GM21360 (cell line): ENCODE measurements around the gene EPX.

Experiments
- ATAC-seq: cut with Tn5 transposase; IDR thresholded peaks from one replicate; pipeline ENCODE4 v1.9.1; 2021; ENCODE audit warnings: mild to moderate bottlenecking, moderate library complexity; ENCODE audit not compliant: unreplicated experiment

Gene EPX

DNA sequence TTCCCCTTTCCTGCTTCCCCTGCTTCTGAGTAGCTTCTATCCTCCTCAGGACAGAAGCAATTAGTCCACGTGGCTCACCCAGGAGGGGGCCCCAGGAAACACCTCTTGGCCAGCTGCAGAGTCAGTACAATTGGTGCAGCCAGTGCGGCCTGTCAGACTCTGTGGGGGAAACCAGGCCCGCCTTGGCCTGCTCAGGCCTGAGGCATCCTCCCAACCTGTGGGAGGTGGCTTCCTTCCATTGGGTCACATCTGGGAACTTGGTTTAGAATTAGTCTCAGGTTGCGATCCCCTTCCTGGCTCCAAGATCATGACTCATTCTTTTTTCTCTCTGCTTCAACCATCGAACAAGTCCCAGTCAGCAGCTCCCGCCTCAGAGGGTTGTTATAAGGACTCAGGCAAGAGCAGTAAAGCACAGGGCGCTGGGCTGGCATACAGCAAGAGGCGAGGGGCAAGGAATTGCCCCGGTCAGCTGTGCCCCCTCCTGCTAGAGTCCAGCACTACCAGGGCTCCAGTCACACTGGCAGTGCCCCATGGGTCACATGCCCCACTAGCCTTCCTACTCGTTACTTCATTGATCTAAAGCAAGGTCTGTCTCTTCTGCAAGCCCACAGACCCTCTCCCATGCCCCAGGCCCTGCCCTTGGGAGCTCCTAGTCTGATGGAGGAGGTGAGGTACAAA lies 8.1 kb upstream of the EPX start:
- no peak for ATAC-seq

DNA sequence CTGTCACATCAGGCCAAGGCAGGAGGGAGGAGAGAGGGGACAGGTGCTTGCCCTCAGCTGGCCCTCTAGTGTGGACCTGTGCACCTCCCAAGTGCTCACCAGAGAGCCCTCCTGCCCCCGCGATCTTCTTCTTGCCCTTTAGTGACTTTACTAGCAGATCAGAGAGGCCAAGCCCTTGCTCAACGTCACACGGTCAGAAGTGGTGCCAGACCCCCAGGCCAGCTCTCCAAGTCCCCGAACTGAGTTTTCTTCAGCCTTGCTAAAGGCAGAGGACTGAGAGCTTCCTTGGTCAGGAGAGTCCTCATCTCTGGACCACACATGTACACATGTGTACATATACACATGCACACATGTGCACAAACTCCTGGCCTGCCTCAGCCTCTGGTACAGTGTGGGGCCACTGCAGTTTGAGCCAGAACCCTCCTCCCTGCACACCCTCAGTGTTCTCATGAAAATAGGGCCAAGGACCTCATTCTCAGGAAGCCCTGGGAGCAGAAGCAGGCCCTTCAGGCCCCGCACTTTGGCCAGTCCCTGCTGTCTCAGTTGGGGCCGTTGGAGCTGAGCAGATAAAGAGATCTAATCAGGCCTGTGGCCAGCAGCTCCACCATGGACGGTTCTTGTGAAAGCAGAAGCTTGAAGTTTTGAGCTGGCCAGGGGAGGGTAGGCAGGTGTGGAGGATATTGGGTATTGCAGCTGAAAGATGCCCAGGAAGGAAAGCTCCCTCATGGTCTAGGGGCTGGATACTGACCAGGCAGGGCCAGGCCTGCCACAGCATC lies 7.4 kb upstream of the EPX start:
- no peak for ATAC-seq

DNA sequence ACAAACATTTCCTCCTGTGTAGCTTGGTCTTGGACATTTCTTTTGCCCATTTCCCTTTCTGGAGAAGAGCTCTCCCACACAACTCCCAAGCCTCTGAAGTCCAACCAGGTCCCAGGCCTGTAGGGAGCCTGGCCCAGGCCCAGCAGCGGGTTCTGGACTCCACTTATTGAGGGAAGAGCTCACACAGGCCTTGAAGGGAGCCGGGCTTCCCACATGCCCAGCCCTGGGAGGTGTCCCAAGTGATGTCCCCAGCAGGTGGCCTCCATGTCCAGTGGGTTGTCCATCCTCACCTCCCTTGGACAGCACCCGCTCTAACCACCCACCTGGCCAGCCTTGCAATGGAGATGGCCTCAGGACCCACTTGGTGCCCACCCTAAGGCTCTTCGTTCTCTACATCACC lies 5.9 kb upstream of the EPX start:
- no peak for ATAC-seq

DNA sequence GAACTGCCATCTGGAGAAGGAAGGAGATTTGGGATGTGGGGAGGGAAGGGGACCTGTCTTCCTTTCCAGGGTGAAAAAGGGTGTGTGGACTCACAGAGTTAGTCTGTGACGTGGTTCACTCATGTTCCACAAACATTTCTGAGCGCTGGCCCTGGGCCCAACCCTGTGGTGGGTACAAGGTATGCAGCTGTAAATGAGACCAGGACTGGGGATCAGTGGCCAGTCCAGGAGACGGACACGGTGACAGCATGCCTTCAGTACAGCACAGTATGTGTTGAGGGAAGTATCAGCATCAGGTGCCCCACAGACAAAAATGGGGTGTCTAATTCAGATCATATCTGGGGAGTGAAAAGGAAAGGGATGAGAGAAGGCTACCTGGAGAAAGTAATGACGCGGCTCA lies 5.5 kb upstream of the EPX start:
- ATAC-seq = no peak

DNA sequence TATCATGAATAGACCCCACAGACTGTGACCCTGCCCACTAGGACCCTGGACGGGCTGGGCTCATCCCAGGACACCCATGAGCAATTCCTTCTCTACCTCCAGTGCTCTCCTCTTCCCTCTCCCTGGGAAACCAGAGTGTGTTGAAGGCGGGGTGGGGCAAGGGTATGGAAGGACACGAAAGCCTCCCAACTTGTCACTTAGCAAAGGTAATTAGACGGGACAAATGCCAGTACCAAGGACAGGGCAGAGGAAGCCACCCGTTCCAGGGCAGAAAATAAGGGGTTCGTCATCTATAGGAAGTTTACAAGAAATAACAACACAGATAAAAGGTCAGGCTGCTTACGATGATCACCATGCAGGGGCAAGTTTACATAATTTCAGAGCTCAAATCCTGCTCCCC lies 4.9 kb upstream of the EPX start:
- no peak for ATAC-seq

DNA sequence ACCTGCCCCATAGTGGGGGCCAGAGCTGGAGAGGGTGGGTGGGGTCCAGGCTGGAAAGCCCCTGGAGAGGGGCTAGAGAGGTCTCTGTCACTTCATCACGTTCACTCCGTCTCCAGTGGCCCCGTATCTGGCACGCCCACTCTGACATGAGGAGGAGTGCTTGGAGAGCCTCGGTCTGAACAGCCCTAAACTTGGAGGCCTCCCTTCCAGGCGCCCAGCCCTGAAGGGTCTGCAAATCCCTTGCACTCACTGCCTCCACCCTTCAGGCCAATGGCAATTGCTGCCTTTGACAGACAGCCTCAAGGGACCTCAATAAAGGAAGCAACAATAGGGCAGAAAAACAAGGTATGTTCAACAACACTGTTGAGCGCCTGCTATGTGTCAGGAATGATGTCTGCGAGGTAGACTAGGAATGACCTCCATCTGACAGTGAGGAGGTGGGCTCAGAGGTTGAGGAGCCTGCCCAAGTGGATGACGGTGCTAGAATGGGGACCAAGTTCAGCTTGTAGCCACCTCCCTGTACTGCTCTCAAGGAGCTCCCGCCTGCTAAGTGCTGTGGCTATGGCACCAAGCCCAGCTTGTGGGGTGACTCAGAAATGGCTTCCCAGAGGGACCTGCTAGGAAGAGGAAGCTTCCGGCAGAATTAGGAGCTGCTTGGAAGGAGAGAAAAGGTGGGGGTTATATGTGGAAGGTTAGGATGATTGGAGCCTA lies 2.9 kb upstream of the EPX start:
- no peak for ATAC-seq

DNA sequence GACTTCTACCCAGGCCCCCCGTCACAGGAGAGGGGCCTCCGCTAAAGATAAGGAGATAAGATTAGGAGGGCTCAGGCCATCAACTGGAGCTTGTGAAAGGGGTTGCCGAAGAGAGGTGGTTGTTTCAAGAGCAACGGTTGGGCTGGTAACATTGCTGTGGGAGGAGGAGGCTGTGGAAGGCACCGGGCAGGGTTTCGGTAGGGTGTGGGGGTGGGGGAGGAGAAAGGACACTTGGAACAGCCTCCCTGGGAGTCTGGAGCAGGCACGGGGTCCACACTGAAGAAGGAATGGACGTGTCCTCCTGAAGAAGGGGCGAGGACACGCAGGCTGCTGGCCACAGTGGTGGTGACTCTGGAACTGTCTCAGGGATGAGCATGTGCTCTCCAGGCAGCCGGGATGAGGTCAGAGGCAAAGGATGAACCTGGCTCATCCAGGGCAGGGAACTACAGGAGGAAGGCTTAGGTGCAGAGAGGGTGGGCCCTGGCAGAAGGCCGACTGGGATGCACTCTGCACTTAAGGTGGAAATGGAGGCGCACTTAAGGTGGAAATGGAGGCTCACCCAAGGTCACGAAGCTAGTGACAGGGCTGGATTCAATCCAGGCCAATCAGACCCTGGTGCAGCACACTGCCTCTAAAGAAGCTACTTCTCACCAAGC lies 1.2 kb upstream of the EPX start:
- no peak for ATAC-seq

DNA sequence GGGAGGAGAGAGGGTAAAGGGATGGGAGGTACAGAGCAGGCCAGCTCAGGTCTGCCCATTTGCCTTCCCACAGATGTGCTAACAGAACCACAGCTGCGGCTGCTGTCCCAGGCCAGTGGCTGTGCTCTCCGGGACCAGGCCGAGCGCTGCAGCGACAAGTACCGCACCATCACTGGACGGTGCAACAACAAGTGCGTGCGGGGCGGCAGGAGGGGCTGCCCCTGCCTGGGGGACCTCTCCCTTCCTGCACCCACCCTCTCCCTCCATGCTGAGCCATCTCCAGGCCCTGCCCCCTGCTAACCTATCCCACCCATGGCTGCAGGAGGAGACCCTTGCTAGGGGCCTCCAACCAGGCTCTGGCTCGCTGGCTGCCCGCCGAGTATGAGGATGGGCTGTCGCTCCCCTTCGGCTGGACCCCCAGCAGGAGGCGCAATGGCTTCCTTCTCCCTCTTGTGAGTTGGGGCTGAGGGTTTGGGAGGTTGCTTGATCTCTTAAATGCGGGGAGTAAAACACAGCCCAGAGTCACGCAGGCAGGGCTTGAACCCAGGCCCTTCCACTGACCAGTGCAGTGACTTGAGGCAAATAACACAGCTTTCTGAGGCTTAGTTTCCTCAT lies 1.2 kb downstream of the EPX start:
- no peak for ATAC-seq

DNA sequence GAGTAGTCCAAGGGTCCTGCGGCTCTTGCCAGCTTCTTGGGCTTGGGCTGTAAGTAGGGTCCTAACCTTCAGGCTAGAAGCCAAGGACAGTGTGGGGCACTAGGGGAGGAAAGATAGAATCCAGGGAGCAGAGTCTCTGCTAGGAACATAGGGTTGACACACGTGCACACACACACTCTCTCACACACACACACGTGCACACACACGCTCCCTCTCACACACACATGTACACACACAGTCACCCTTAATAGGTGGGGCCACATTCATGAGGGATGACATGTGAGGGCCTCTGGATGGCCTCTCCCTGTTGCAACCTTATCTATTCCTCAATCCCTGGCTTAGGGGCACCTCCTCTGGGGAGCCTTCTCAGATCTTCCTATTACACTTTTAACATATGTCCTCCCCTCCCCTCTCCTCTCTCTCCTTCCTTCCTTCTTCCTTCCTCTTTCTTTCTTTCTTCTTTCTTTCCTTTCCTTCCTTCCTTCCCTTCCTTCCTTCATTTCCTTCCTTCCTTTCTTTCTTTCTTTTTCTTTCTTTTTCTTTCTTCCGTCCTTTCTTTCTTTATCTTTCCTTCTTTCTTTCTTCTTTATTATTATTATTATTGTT lies 3.1 kb downstream of the EPX start:
- ATAC-seq = no peak

DNA sequence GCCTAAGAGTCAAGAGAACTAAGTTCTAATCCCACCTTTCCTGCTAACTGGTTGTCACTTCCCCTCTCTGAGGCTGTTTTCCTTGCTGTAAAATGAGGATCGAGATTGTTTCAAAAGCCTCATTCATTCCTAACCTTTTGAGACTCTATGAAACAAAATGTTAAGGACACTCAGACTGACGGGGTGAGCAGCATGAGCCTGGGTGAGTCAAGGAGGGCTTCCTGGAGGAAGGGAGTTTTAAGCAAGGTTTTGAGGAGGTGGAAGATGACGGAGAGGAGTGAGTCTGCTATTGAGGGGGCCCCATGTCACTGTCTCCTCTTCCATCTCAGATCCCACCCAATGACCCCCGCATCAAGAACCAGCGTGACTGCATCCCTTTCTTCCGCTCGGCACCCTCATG lies 4.1 kb downstream of the EPX start:
- no peak for ATAC-seq

DNA sequence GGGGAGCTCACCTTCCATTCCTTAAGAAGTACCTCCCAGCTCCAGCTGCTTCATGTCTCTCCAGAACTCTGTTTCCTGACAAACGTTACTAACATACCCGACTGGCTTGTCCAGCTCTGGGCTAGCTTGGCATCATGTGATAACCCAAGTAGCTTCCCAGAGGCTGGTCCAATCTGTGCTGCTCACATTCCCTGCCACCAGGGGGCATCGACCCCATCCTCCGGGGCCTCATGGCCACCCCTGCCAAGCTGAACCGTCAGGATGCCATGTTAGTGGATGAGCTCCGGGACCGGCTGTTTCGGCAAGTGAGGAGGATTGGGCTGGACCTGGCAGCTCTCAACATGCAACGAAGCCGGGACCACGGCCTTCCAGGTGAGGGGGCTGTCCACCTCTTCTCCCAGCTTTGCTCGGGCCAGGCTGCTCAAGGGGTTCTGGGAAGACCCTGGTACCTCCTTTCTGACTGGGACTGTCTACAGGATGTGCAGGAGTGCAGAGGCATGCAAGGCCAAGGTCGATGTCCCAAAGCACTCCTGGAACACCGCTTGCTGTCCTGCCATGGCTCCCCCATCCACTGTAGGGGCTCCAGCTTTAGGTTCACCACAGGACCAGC lies 7.6 kb downstream of the EPX start:
- ATAC-seq = no peak

DNA sequence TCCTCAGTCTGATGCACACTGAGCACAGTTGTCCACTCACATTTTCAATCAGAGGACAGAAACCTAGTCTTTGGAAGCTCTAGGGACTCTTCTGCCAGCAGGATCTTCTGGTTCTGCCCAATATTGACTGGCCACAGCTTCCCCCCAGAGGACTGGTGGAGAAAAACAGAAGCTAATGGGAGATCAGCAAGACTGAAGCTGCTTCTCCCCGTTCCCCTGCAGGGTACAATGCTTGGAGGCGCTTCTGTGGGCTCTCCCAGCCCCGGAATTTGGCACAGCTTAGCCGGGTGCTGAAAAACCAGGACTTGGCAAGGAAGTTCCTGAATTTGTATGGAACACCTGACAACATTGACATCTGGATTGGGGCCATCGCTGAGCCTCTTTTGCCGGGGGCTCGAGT lies 10.3 kb downstream of the EPX start:
- ATAC-seq = no peak

DNA sequence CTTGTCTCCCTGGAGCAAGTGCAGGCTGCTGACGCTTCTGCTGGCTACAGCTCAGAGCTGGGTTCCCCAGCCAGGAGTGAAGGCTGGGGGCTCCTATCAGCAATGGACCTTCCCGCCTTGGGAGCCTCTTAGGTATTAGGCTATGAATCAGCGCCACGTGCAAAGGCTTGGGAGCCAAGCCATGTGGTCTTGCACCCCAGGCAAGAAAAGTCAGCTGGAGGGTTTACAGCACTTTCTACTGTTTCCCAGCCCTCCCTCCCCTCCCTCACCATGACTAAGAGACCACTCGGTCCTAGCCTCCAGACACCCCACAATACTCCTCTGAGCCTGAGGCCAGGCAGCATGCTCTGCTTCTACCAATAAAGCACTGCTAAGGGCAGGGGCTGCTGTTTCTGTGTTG lies 12.3 kb downstream of the EPX start:
- no peak for ATAC-seq

DNA sequence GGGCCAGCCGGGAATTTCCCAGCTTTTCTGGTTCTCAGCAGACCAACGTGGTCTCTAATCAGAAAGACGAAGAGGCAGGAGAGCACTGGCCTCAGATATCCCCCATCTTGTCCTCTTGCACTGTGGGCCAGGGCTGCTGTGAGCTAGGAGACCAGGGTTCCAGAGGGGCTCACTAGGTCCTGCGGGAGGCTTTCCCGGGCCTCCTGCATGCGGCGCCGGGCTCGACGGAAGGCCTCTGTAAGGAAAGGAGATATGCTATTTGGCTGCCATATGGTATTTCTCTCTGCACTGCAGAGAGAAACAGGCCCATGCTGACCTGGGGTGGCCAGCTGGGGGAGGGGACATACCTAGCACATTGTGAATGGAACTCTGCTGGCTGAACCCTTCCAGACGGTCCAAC lies 13.4 kb downstream of the EPX start:
- ATAC-seq = no peak

DNA sequence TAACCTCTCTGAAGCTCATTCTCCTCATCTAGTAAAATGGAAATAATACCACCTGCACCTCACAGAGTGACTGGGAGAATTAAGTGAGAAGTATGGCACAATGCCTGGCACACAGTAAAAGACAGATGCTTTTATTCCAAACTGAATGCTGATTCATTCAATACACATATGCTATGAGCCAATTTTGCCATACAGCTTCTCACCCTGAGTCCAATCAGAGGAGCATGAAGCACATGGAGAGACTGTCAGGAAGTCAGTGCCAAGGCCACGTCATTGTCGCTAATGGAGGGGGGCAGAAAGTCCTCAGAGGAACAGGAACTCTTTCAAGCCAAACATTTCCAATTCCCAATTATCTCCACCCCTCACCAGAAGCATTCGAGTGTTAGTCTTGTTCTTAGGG lies 14.9 kb downstream of the EPX start:
- ATAC-seq = no peak

DNA sequence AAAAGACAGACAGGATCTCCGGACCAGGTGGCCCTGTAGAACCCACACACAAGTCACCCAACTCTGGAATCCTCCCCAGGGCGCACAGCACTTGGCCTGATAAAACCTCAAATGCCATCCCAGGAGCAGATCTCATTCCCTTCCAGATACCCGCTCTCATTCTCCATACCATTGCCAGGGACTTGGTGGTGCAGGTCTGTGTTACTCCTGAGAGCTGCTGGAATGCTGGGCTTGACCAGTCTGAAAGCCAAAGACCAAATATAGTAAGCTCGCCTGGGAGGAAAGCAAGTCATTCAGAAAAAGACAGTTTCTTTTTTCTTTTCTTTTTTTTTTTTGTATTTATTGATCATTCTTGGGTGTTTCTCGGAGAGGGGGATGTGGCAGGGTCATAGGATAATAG lies 15.8 kb downstream of the EPX start:
- ATAC-seq = no peak

DNA sequence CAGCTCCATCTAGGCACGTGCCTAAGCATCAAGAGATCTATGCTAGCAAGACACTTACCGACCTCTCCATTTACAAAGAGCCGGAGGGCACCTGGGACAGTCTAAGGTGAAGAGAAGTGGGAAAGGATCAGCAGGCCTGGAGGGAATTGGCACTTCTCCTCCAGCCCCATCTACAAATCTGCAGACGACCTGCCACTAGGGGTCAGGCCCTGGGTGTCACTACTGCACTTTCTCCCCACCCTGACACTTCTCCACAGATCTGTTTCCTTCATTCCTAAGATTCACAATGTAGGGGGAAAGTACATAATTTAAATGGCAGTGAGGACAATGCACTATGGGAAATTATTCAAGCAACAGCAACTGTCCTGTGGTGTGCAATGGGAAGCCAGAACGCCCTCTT lies 18.4 kb downstream of the EPX start:
- no peak for ATAC-seq

DNA sequence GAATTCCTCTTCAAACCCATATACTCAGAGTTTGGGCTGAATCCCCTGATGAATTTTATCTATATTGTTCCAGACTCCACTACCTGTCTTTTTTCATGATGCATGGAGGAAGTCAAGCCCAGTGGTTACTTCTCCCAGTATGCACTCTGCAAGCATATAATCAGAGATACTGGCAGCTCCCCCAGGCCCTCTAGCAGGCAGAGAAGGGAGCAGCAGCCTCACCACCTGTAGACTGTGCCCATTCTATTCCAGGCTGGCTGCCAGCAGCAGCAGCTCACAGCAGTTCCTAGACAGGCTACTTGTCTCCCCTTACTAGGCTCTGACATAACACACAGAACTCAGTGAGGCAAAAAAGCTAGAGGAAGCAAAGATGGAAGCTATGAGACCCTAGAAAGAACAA lies 23.2 kb downstream of the EPX start:
- ATAC-seq = no peak

DNA sequence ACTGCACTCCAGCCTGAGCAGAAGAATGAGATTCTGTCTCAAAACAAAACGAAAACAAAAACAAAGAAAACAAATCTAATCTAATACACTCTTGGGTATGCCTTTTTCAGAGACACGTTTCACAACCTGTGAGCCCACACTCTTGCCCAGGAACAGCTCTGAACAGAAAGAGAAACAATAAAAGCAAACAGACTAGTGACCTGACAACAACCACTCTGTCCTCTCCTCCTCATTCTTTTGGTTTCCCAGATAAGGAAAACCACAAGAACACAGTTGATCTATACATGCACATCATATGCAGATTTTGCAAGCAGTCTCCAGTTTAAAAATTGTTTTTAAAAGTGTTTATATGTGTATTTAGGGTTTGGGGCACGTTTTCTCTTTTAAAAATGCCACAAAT lies 25.2 kb downstream of the EPX start:
- no peak for ATAC-seq

DNA sequence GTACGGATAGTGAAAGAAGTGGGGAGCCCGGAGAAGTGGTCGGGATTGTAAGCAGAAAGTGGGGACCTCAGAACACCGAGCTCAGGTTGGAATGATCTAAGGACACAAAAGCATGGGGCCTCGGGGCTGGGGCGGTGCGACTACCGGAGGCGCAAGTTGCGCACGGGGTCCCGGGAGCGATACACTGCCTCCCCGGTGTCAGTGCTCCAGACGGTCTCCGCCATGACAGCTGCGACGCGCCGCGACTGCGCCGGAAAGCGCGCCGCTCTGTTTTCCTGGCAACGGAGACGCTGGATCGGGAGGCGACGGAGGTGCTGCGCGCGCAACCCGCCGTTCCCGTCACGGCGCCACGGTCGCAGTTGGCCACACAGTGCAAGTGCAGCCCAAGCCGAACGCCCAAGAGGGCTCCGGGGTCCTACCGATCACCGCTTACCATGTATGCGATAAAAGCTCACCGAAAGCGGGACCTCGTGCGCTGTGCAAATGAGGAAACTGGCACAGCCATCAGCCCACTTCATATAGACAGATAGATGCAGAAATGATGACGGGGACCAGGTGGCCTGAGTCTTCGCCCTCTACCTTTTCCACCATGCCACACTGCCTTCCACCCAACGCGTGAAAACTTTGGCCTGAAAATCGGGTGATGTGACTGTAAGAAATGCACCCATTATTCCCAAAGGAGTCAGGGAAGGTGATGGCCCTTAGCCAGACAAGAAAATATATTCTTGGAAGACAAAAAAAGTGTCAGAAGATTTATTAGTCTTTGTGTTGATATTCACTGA lies 26.7 kb downstream of the EPX start, which contains the start of gene MKS1:
MKS1 (minus strand) TSS at position 249 of the 782 bp plus-strand sequence; CDS start at position 224, 25 bp downstream.
- ATAC-seq = peak; percentile 96
